ENCODE data around the gene MOB3C. TPM values are rescaled to one million over a fixed set of nuclear protein-coding genes. Genes with fewer than 3 reads are reported as not detected.

The MOB3C gene
- total and polyA plus RNA-seq, 10 of the 15 experiments (the other 5 are each of a cell fraction or from before 2014, with no cell fraction given) = 1.0 to 16.0 (median 9.4) TPM

DNA sequence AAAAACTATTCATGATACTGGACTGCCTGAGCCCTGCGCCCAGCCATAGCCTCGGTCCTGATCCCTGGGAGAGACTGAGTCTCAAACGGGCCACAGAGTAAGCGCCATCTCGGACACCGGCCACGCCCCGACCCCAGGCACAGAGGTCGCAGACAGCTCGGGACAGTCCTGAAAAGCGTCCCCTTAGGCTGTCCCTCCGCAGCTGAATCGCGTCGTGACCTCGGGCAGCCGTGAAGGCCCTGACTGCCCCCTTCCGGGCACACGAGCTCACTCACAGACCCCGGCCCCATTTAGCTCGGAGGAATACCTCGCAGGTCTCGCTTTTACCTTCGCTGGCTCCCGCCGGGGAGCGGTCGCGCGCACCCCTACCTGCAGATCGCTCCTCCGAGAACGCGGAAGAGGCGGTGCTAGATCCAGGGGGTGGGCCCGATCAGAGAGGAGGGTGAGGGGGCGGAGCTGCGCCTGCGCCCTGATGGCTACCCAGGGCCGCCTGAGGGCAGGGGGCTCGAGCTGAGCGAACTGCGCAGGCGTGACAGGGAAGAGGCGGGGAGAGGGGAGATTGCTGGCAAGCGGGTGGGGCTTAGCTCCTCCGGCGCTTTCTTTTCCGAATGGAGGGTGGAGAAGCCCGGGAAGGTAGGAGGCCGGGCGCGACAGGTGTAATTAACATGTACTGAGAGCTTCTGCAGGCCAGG, 12.6 kb downstream of the MOB3C start, which contains the start of gene MKNK1 (continued):
- TF ChIP-seq, protein P1, sequence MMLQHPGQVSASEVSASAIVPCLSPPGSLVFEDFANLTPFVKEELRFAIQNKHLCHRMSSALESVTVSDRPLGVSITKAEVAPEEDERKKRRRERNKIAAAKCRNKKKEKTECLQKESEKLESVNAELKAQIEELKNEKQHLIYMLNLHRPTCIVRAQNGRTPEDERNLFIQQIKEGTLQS (IDR thresholded peaks at IDR 0.05; ENCODE audit: borderline replicate concordance, extremely low read depth, low read depth, low read length) = 0 out of 2 replicates have a peak, but pooled peaks have one; percentile 0
- TF ChIP-seq NR2C1 (IDR thresholded peaks at IDR 0.05) (no peak), SMAD1 (IDR thresholded peaks at IDR 0.05; ENCODE audit: low read depth, partially characterized antibody) (no peak), NFIC (IDR thresholded peaks at IDR 0.05; ENCODE audit: low read depth, low read length) (no peak), SREBF1 (IDR thresholded peaks at IDR 0.05; ENCODE audit: low read length) (no peak), CHD2 (IDR thresholded peaks at IDR 0.05; ENCODE audit: borderline replicate concordance, low read depth, low read length) (0 out of 2 replicates have a peak, but pooled peaks have one; percentile 39), IKZF1 (conservative IDR thresholded peaks at IDR 0.05) (peak; percentile 75), YY1 (IDR thresholded peaks at IDR 0.05; ENCODE audit: low read depth, low read length) (no peak), SREBF2 (IDR thresholded peaks at IDR 0.05; ENCODE audit: low read length) (no peak), SUPT20H (IDR thresholded peaks at IDR 0.05; ENCODE audit: borderline replicate concordance, control insufficient read depth, low read depth, low read length) (no peak), BHLHE40 (IDR thresholded peaks at IDR 0.05; ENCODE audit: borderline replicate concordance in 1 of 2, low read depth in 2 of 2, low read length in 1 of 2) (0 out of 4 replicates have a peak, but pooled peaks have one; percentile 21 to 34), CREB1 (IDR thresholded peaks at IDR 0.05; ENCODE audit: low read depth) (0 out of 2 replicates have a peak, but pooled peaks have one; percentile 17)
- TF ChIP-seq, protein P2, sequence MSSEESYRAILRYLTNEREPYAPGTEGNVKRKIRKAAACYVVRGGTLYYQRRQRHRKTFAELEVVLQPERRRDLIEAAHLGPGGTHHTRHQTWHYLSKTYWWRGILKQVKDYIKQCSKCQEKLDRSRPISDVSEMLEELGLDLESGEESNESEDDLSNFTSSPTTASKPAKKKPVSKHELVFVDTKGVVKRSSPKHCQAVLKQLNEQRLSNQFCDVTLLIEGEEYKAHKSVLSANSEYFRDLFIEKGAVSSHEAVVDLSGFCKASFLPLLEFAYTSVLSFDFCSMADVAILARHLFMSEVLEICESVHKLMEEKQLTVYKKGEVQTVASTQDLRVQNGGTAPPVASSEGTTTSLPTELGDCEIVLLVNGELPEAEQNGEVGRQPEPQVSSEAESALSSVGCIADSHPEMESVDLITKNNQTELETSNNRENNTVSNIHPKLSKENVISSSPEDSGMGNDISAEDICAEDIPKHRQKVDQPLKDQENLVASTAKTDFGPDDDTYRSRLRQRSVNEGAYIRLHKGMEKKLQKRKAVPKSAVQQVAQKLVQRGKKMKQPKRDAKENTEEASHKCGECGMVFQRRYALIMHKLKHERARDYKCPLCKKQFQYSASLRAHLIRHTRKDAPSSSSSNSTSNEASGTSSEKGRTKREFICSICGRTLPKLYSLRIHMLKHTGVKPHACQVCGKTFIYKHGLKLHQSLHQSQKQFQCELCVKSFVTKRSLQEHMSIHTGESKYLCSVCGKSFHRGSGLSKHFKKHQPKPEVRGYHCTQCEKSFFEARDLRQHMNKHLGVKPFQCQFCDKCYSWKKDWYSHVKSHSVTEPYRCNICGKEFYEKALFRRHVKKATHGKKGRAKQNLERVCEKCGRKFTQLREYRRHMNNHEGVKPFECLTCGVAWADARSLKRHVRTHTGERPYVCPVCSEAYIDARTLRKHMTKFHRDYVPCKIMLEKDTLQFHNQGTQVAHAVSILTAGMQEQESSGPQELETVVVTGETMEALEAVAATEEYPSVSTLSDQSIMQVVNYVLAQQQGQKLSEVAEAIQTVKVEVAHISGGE (CRISPR knock-in tag; IDR thresholded peaks at IDR 0.05) = no peak
- TF ChIP-seq, protein P3, sequence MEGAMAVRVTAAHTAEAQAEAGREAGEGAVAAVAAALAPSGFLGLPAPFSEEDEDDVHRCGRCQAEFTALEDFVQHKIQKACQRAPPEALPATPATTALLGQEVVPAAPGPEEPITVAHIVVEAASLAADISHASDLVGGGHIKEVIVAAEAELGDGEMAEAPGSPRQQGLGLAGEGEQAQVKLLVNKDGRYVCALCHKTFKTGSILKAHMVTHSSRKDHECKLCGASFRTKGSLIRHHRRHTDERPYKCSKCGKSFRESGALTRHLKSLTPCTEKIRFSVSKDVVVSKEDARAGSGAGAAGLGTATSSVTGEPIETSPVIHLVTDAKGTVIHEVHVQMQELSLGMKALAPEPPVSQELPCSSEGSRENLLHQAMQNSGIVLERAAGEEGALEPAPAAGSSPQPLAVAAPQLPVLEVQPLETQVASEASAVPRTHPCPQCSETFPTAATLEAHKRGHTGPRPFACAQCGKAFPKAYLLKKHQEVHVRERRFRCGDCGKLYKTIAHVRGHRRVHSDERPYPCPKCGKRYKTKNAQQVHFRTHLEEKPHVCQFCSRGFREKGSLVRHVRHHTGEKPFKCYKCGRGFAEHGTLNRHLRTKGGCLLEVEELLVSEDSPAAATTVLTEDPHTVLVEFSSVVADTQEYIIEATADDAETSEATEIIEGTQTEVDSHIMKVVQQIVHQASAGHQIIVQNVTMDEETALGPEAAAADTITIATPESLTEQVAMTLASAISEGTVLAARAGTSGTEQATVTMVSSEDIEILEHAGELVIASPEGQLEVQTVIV (IDR thresholded peaks at IDR 0.05; ENCODE audit: borderline replicate concordance, partially characterized antibody) = peak; percentile 82
- TF ChIP-seq, protein P4, sequence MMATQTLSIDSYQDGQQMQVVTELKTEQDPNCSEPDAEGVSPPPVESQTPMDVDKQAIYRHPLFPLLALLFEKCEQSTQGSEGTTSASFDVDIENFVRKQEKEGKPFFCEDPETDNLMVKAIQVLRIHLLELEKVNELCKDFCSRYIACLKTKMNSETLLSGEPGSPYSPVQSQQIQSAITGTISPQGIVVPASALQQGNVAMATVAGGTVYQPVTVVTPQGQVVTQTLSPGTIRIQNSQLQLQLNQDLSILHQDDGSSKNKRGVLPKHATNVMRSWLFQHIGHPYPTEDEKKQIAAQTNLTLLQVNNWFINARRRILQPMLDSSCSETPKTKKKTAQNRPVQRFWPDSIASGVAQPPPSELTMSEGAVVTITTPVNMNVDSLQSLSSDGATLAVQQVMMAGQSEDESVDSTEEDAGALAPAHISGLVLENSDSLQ (IDR thresholded peaks at IDR 0.05) = no peak
- TF ChIP-seq, protein P5, sequence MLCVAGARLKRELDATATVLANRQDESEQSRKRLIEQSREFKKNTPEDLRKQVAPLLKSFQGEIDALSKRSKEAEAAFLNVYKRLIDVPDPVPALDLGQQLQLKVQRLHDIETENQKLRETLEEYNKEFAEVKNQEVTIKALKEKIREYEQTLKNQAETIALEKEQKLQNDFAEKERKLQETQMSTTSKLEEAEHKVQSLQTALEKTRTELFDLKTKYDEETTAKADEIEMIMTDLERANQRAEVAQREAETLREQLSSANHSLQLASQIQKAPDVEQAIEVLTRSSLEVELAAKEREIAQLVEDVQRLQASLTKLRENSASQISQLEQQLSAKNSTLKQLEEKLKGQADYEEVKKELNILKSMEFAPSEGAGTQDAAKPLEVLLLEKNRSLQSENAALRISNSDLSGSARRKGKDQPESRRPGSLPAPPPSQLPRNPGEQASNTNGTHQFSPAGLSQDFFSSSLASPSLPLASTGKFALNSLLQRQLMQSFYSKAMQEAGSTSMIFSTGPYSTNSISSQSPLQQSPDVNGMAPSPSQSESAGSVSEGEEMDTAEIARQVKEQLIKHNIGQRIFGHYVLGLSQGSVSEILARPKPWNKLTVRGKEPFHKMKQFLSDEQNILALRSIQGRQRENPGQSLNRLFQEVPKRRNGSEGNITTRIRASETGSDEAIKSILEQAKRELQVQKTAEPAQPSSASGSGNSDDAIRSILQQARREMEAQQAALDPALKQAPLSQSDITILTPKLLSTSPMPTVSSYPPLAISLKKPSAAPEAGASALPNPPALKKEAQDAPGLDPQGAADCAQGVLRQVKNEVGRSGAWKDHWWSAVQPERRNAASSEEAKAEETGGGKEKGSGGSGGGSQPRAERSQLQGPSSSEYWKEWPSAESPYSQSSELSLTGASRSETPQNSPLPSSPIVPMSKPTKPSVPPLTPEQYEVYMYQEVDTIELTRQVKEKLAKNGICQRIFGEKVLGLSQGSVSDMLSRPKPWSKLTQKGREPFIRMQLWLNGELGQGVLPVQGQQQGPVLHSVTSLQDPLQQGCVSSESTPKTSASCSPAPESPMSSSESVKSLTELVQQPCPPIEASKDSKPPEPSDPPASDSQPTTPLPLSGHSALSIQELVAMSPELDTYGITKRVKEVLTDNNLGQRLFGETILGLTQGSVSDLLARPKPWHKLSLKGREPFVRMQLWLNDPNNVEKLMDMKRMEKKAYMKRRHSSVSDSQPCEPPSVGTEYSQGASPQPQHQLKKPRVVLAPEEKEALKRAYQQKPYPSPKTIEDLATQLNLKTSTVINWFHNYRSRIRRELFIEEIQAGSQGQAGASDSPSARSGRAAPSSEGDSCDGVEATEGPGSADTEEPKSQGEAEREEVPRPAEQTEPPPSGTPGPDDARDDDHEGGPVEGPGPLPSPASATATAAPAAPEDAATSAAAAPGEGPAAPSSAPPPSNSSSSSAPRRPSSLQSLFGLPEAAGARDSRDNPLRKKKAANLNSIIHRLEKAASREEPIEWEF (IDR thresholded peaks at IDR 0.05; ENCODE audit: insufficient replicate concordance, low read depth, low read length) = no peak
